ENCODE data around the gene TRIM67. TPM values are rescaled to one million over a fixed set of nuclear protein-coding genes. Genes with fewer than 3 reads are reported as not detected.

The TRIM67 gene
- total RNA-seq, 1 experiment from 2014 or later: 0.08 TPM

- H3K4me1 ChIP-seq (ENCODE audit: control insufficient read depth, insufficient read depth, low read length): no peaks in the 10 kb centered on the region
- TF ChIP-seq CTCF (IDR thresholded peaks at IDR 0.05): no peak
- no peak for DNase-seq (ENCODE audit: low read depth, low spot score)
- intact Hi-C loops (cut with micrococcal nuclease; ENCODE audit: unreplicated experiment): loop anchor here (10.0 kb wide), 1 partner anchor 583 kb away; no protein-coding TSS in a partner anchor
- H3K27me3 ChIP-seq (ENCODE audit: control insufficient read depth, insufficient read depth, low read length): no peaks in the 10 kb centered on the region
- no TSS peak for BruUV-seq (replicated peaks)
- no peak for ATAC-seq
- POLR2A ChIA-PET: no interaction called here
- no peaks in the 10 kb centered on the region for H3K9me3 ChIP-seq (ENCODE audit: control insufficient read depth, insufficient read depth, low read depth, low read length)
- in situ Hi-C loops (cut with HindIII; ENCODE audit: low pct_unique_long_range_greater_than_20kb, low sequenced_read_pairs): no loop called here
- no peak overlapping the region for H3K27ac ChIP-seq (ENCODE audit: low read length)
- no peak overlapping the region for H3K4me3 ChIP-seq (ENCODE audit: low read depth in 2 of 2, low read length in 2 of 2)
- no peaks in the 10 kb centered on the region for H3K36me3 ChIP-seq (ENCODE audit: control insufficient read depth, insufficient read depth, low read length)
- CTCF ChIA-PET: no interaction called here
These were observed 56.2 kb downstream of the TRIM67 start for GRCh38 chr1:231218078-231218477.

- intact Hi-C loops (cut with micrococcal nuclease; ENCODE audit: unreplicated experiment) (loop anchor here (10.0 kb wide), 1 partner anchor 585 kb away; no protein-coding TSS in a partner anchor), in situ Hi-C loops (cut with HindIII; ENCODE audit: low pct_unique_long_range_greater_than_20kb, low sequenced_read_pairs) (no loop called here)
- H3K27me3 ChIP-seq (ENCODE audit: control insufficient read depth, insufficient read depth, low read length): no peaks in the 10 kb centered on the region
- TF ChIP-seq TCF7L2 (IDR thresholded peaks at IDR 0.05; ENCODE audit: low read depth, low read length): peak; percentile 61
- TF ChIP-seq POLR2AphosphoS5 (IDR thresholded peaks at IDR 0.05; ENCODE audit: low read depth, low read length): no peak
- H3K36me3 ChIP-seq (ENCODE audit: control insufficient read depth, insufficient read depth, low read length): peaks cover 4% of the 10 kb centered on the region; the same call in 1 of the 2 replicates
- no peak overlapping the region for H3K27ac ChIP-seq (ENCODE audit: low read length)
- no peak overlapping the region for H3K4me3 ChIP-seq (ENCODE audit: low read depth in 2 of 2, low read length in 2 of 2)
- H3K4me1 ChIP-seq (ENCODE audit: control insufficient read depth, insufficient read depth, low read length): no peaks in the 10 kb centered on the region
- no peak for ATAC-seq
- BruUV-seq (replicated peaks): no TSS peak
- no peak for DNase-seq (ENCODE audit: low read depth, low spot score)
- no peaks in the 10 kb centered on the region for H3K9me3 ChIP-seq (ENCODE audit: control insufficient read depth, insufficient read depth, low read depth, low read length)
- ChIA-PET POLR2A (no interaction called here), CTCF (no interaction called here)
These were observed 57.9 kb downstream of the TRIM67 start for GRCh38 chr1:231219422-231220401.

GRCh38 chr1:231220801-231221200 is 58.9 kb downstream of the TRIM67 start:
- in situ Hi-C loops (cut with HindIII; ENCODE audit: low pct_unique_long_range_greater_than_20kb, low sequenced_read_pairs) (no loop called here), intact Hi-C loops (cut with micrococcal nuclease; ENCODE audit: unreplicated experiment) (no loop called here)
- POLR2A ChIA-PET: no interaction called here
- Histone ChIP-seq H3K36me3 (ENCODE audit: control insufficient read depth, insufficient read depth, low read length) (peaks cover 10% of the 10 kb centered on the region), H3K27ac (ENCODE audit: low read length) (no peak overlapping the region), H3K4me1 (ENCODE audit: control insufficient read depth, insufficient read depth, low read length) (no peaks in the 10 kb centered on the region), H3K27me3 (ENCODE audit: control insufficient read depth, insufficient read depth, low read length) (no peaks in the 10 kb centered on the region), H3K9me3 (ENCODE audit: control insufficient read depth, insufficient read depth, low read depth, low read length) (no peaks in the 10 kb centered on the region), H3K4me3 (ENCODE audit: low read depth in 2 of 2, low read length in 2 of 2) (no peak overlapping the region)
- no TSS peak for BruUV-seq (replicated peaks)
- DNase-seq (ENCODE audit: low read depth, low spot score) (no peak), ATAC-seq (no peak)
- TF ChIP-seq REST (IDR thresholded peaks at IDR 0.05; ENCODE audit: insufficient read depth in 1 of 2, low read depth in 2 of 2, low read length in 1 of 2): no peak
- no peak for TF ChIP-seq SIN3A (IDR thresholded peaks at IDR 0.05; ENCODE audit: borderline replicate concordance, insufficient read depth, low read depth, low read length)
- CTCF ChIA-PET: no interaction called here

All from Panc1 (cell line).